Stomach (tissue), 9 donors: Measurements from ENCODE around the gene TMEM107. TPM values are rescaled to one million over a fixed set of nuclear protein-coding genes. Genes with fewer than 3 reads are reported as not detected.

Experiments used
- DNase-seq, 2 donors: peaks; one replicate each; pipeline versions ENCODE4 v3.0.0 to v3.0.0-alpha.2; 2013 to 2019
- H3K27ac ChIP-seq, 5 donors: fragments of 200-600 bp in 4 of 5; sonication (generic) in 4 of 5; one replicate each; pipeline ENCODE4 v1.5.1; 2013 to 2019; ENCODE audit warnings: mild to moderate bottlenecking in 1 of 5, moderate library complexity in 1 of 5
- H3K27me3 ChIP-seq, 3 donors: fragments of 200-600 bp; sonication (generic); one replicate each; pipeline ENCODE4 v1.5.1; 2017 to 2019; ENCODE audit warnings: mixed run types in 1 of 3
- H3K36me3 ChIP-seq, 4 donors: fragments of 200-600 bp; sonication (generic); 1 replicate in 3 of 4; 2 replicates in 1 of 4; pipeline ENCODE4 v1.5.1; 2016 to 2019
- H3K4me1 ChIP-seq, 4 donors: fragments of 200-600 bp; sonication (generic); one replicate each; pipeline ENCODE4 v1.5.1; 2016 to 2019
- H3K4me3 ChIP-seq, 4 donors: fragments of 200-600 bp; sonication (generic) in 3 of 4; one replicate each; pipeline ENCODE4 v1.5.1; 2016 to 2019; ENCODE audit warnings: mild to moderate bottlenecking in 1 of 4
- H3K9me3 ChIP-seq, 4 donors: fragments of 200-600 bp; sonication (generic); one replicate each; pipeline ENCODE4 v1.5.1; 2016 to 2019
- EP300 ChIP-seq: sonication (generic); formaldehyde crosslinking; IDR thresholded peaks from one replicate; pipeline ENCODE4 v1.6.1; 2017; ENCODE audit warnings: antibody characterized with exemption
- POLR2A ChIP-seq, 4 donors: fragments of 450-650 bp; IDR thresholded peaks; one replicate each; pipeline ENCODE4 v1.6.1; 2016; ENCODE audit warnings: antibody characterized with exemption in 4 of 4, control low read depth in 2 of 4, mild to moderate bottlenecking in 1 of 4, moderate library complexity in 1 of 4
- POLR2AphosphoS5 ChIP-seq, 3 donors: sonication (generic); formaldehyde crosslinking; IDR thresholded peaks; one replicate each; pipeline ENCODE4 v1.6.1; 2016; ENCODE audit warnings: antibody characterized with exemption in 3 of 3
- WGBS, 5 donors: extraction: QIAGEN DNeasy Blood & Tissue Kit in 3 of 5; methylation state at CpG; one replicate each; pipeline versions ENCODE4 v1.1.5 to v1.1.7; 2013 to 2018; 5-methylcytosine and 5-hydroxymethylcytosine counted together
- intact Hi-C: fragments of 100-400 bp; cut with DNase I; formaldehyde crosslinking; loops from one replicate; pipeline ENCODE4 v1.15.1; 2023; ENCODE audit warnings: low total_unique reads
- polyA plus RNA-seq, 3 donors: library from polyadenylated mRNA; stranded (reverse); fragments of 200-250 nt; gene quantifications; one replicate each; pipeline ENCODE4 v1.2.3, GENCODE V29; 2013
- total RNA-seq, 5 donors: library from RNA; depleted of rRNA; stranded (reverse); fragments of >200 nt; gene quantifications; one replicate each; pipeline versions ENCODE4 v1.1.0 to v1.2.3, GENCODE V29; 2014 to 2016
- TF ChIP-seq, protein P1 (sequence below), 7 experiments: fragments of 450-650 bp in 4 of 7; fragments of 200-600 bp in 3 of 7; sonication (generic) in 3 of 7; IDR thresholded peaks; one replicate each; pipeline ENCODE4 v1.5.1; 2016 to 2019; ENCODE audit warnings: antibody characterized with exemption in 7 of 7, control low read depth in 2 of 7, mild to moderate bottlenecking in 1 of 7
- donor health status: healthy with polysubstance abuse.
- donor health status: Bipolar disorder and iron deficiency.
- donor health status: healthy.

TMEM107 gene
- total and polyA plus RNA-seq, 8 donors, result 5.2 to 37.6 (median 9.4) TPM

- Histone ChIP-seq H3K36me3 (no peaks in the 10 kb centered on the region), H3K9me3 (no peaks in the 10 kb centered on the region), H3K4me1 (peaks cover 7 to 28% (median 14%) of the 10 kb centered on the region in 4 donors), H3K27ac (no peak overlapping the region), H3K27me3 (no peaks in the 10 kb centered on the region), H3K4me3 (no peak overlapping the region)
- DNase-seq, result no peak
- TF ChIP-seq POLR2AphosphoS5 (IDR thresholded peaks at IDR 0.05) (no peak), EP300 (no peak), POLR2A (IDR thresholded peaks at IDR 0.05) (no peak)
- TF ChIP-seq, protein P1, sequence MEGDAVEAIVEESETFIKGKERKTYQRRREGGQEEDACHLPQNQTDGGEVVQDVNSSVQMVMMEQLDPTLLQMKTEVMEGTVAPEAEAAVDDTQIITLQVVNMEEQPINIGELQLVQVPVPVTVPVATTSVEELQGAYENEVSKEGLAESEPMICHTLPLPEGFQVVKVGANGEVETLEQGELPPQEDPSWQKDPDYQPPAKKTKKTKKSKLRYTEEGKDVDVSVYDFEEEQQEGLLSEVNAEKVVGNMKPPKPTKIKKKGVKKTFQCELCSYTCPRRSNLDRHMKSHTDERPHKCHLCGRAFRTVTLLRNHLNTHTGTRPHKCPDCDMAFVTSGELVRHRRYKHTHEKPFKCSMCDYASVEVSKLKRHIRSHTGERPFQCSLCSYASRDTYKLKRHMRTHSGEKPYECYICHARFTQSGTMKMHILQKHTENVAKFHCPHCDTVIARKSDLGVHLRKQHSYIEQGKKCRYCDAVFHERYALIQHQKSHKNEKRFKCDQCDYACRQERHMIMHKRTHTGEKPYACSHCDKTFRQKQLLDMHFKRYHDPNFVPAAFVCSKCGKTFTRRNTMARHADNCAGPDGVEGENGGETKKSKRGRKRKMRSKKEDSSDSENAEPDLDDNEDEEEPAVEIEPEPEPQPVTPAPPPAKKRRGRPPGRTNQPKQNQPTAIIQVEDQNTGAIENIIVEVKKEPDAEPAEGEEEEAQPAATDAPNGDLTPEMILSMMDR (IDR thresholded peaks at IDR 0.05), result no peak
- intact Hi-C loops, result no loop called here
- 84 to 87% (median 87%) methylated on average over 14 of the region's 14 CpGs for WGBS, 5 donors
These were observed 36.4 kb upstream of the TMEM107 start for GRCh38 chr17:8212312-8213180.

- TF ChIP-seq POLR2AphosphoS5 (IDR thresholded peaks at IDR 0.05), result no peak
- TF ChIP-seq POLR2A (IDR thresholded peaks at IDR 0.05), result no peak
- TF ChIP-seq EP300, result no peak
- TF ChIP-seq, protein P1 (IDR thresholded peaks at IDR 0.05), result no peak
- Histone ChIP-seq H3K9me3 (no peaks in the 10 kb centered on the region), H3K27me3 (no peaks in the 10 kb centered on the region), H3K4me1 (peaks cover 7 to 28% (median 14%) of the 10 kb centered on the region in 4 donors), H3K36me3 (no peaks in the 10 kb centered on the region), H3K27ac (peak overlapping the region; percentile 76 to 88 (median 86)), H3K4me3 (peak overlapping the region; percentile 49 to 71 (median 57))
- DNase-seq, result peak in 1 of 2 donors; percentile 48
- intact Hi-C loops, result no loop called here
- WGBS, 5 donors, result 6 to 13% (median 7%) methylated on average over 22 of the region's 22 CpGs
These were observed 34.7 kb upstream of the TMEM107 start for GRCh38 chr17:8210761-8211458.

- no peaks in the 10 kb centered on the region for H3K9me3 ChIP-seq
- WGBS, 5 donors, result 1 to 2% (median 2%) methylated on average over 43 to 46 of the region's 46 CpGs
These were observed 34.0 kb upstream of the TMEM107 start, which contains the start of gene AURKB for GRCh38 chr17:8209907-8210760. TSS of gene AURKB (minus strand) at chr17:8210575. CDS start at chr17:8210224, 351 bp downstream.

More at GRCh38 chr17:8209907-8210760, 34.0 kb upstream of the TMEM107 start, which contains the start of gene AURKB:
- H3K36me3 ChIP-seq, result no peaks in the 10 kb centered on the region
- no peaks in the 10 kb centered on the region for H3K27me3 ChIP-seq
- peak within 1 kb of the TSS; percentile 49 to 71 (median 57) for H3K4me3 ChIP-seq
- peaks cover 7 to 28% (median 14%) of the 10 kb centered on the region in 4 donors for H3K4me1 ChIP-seq
- intact Hi-C loops, result no loop called here
- H3K27ac ChIP-seq, result peak within 1 kb of the TSS; percentile 76 to 88 (median 86)
- peak; percentile 95 to 98 for DNase-seq
- TF ChIP-seq, protein P1 (IDR thresholded peaks at IDR 0.05), result no peak
- TF ChIP-seq POLR2A (IDR thresholded peaks at IDR 0.05), result no peak
- peak in 1 of 3 donors; percentile 10 for TF ChIP-seq POLR2AphosphoS5 (IDR thresholded peaks at IDR 0.05)
- no peak for TF ChIP-seq EP300
